Psoas muscle (tissue), 8 donors: ENCODE data around the gene SLCO4A1. TPM values are rescaled to one million over a fixed set of nuclear protein-coding genes. Genes with fewer than 3 reads are reported as not detected.
"Not testable (repeated sequence)": the region's sequence is repeated elsewhere in the genome, so short reads cannot be mapped to it uniquely, and the experiment has no call there.

Experiments used
- ATAC-seq, 4 donors: fragments of 200-7000 bp; cut with Tn5 transposase; one replicate each; pipeline ENCODE4 v1.9.1; 2020; ENCODE audit warnings: moderate library complexity in 3 of 4, mild to moderate bottlenecking in 2 of 4
- DNase-seq, 2 donors: peaks; one replicate each; pipeline ENCODE4 v3.0.0-alpha.2; 2020
- H3K27ac ChIP-seq: fragments of 200-600 bp; one replicate; pipeline ENCODE4 v1.8.0; 2022
- H3K27me3 ChIP-seq, 3 donors: fragments of 200-600 bp in 1 of 3; one replicate each; pipeline versions ENCODE4 v1.6.1 to v1.8.0; 2013 to 2022; ENCODE audit warnings: low read length in 2 of 3, mild to moderate bottlenecking in 2 of 3, moderate library complexity in 1 of 3; ENCODE audit not compliant: insufficient read depth in 3 of 3
- H3K36me3 ChIP-seq, 2 donors: fragments of 200-600 bp in 1 of 2; one replicate each; pipeline versions ENCODE4 v1.6.1 to v1.8.0; 2013 to 2022; ENCODE audit warnings: low read depth in 1 of 2, mild to moderate bottlenecking in 1 of 2, moderate library complexity in 1 of 2; ENCODE audit not compliant: insufficient read depth in 1 of 2
- H3K4me1 ChIP-seq: fragments of 200-600 bp; one replicate; pipeline ENCODE4 v1.8.0; 2022
- H3K4me3 ChIP-seq: fragments of 200-600 bp; one replicate; pipeline ENCODE4 v1.8.0; 2022; ENCODE audit warnings: mild to moderate bottlenecking
- H3K9me3 ChIP-seq: fragments of 200-600 bp; one replicate; pipeline ENCODE4 v1.8.0; 2022
- WGBS, 3 donors: extraction: QIAGEN DNeasy Blood & Tissue Kit; methylation state at CpG; one replicate each; pipeline versions ENCODE4 v1.1.6 to v1.1.7; 2013; 5-methylcytosine and 5-hydroxymethylcytosine counted together
- intact Hi-C, 2 donors: fragments of 100-400 bp; cut with DNase I; formaldehyde crosslinking; loops; one replicate each; pipeline versions ENCODE4 v1.11.0 to v1.14.2; 2022
- polyA plus RNA-seq, 3 donors: library from polyadenylated mRNA; stranded (reverse); fragments of 200-250 nt; gene quantifications; one replicate each; pipeline ENCODE4 v1.2.3, GENCODE V29; 2013
- total RNA-seq, 4 donors: library from RNA; stranded (reverse); fragmentation: NEBNext Ultra II Directional in 2 of 4; extraction: Animal tissue kit (Norgen Biotek cat#: 25700) in 2 of 4; gene quantifications; one replicate each; pipeline versions ENCODE4 v1.2.1 to v1.2.4, GENCODE V29; 2021 to 2023
- TF ChIP-seq, protein P1 (sequence below): fragments of 200-600 bp; IDR thresholded peaks from one replicate; pipeline ENCODE4 v1.8.0; 2022; ENCODE audit warnings: antibody characterized with exemption
- donor health status: healthy with polysubstance abuse.
- donor health status: DM: no; HTN: no; CAD: no; lungs with moderate emphysema.
- donor health status: Bipolar disorder and iron deficiency.
- donor health status: healthy.
- donor health status: DM: yes; HTN: yes; CAD: no.
- donor health status: DM: no; HTN: no; CAD: no.
- donor health status: DM: no; HTN: no; CAD: no.
- donor health status: DM: yes; HTN: yes; CAD: no.

The SLCO4A1 gene
- total and polyA plus RNA-seq, 7 donors: 5.3 to 38.5 (median 9.8) TPM

DNA sequence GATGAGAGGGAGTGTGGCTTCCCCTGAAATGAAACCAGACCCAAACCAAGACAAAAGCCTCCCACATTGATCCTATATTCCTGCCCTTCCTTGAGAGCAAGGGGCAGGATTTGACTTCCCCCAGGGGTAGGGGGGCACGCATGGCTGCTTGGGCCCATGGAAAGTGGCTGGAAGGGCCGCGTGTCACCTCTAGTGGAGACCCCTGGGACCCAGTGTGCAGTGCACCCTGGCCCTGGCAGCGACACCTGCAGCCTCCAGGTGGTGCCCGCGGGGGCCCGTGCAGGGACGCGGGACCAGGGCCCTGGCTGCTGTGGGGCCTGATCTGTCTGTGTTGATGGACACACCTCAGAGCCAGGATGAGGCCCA is 18.0 kb upstream of the SLCO4A1 start:
- Histone ChIP-seq H3K9me3 (no peaks in the 10 kb centered on the region), H3K36me3 (no peaks in the 10 kb centered on the region), H3K27ac (peak overlapping the region; percentile 68), H3K4me1 (peaks cover 24% of the 10 kb centered on the region), H3K27me3 (peaks cover 0 to 5% (median 0%) of the 10 kb centered on the region in 3 donors), H3K4me3 (peak overlapping the region; percentile 2)
- ATAC-seq (peak in 3 of 4 donors; percentile 3 to 21 (median 6)), DNase-seq (peak in 1 of 2 donors; percentile 66)
- 72 to 77% (median 77%) methylated on average over 9 of the region's 9 CpGs for WGBS, 3 donors
- TF ChIP-seq, protein P1, sequence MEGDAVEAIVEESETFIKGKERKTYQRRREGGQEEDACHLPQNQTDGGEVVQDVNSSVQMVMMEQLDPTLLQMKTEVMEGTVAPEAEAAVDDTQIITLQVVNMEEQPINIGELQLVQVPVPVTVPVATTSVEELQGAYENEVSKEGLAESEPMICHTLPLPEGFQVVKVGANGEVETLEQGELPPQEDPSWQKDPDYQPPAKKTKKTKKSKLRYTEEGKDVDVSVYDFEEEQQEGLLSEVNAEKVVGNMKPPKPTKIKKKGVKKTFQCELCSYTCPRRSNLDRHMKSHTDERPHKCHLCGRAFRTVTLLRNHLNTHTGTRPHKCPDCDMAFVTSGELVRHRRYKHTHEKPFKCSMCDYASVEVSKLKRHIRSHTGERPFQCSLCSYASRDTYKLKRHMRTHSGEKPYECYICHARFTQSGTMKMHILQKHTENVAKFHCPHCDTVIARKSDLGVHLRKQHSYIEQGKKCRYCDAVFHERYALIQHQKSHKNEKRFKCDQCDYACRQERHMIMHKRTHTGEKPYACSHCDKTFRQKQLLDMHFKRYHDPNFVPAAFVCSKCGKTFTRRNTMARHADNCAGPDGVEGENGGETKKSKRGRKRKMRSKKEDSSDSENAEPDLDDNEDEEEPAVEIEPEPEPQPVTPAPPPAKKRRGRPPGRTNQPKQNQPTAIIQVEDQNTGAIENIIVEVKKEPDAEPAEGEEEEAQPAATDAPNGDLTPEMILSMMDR: no peak
- intact Hi-C loops: no loop called here

DNA sequence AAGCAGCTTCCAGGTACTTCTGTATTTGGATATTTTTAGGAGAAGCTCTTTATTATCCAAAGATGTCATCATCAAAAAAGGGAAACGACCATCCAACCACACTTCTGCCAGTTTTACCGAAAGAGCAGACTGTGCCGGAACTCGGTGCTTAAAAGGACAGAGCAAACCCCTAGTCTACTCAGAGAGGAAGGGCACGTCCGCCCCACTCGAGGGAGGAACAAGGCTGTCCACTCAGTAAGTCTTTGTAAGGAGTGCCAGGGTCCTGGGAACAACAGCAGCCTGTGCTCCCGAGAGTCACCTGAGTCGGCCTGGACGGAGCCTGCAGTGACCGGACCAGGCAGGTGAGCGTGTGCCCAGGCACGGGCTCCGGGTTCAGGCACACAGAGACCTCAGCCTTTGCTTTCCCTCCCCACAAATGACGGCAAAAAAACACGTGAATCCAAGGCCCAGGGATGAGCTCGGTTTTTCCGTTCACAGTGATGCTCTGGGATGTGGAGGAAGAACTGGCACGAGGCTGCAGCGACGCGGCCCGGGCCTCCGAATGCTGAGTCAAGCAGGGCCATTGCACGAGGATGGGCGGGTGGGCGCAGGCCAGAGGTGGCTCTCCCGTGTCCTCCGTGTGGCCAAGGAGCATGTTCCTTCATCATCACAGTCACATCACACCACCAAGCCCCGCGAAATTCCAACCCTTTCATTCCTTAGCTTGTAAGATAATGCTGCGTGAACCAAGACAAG is 17.4 kb upstream of the SLCO4A1 start:
- DNase-seq: peak in 1 of 2 donors; percentile 66
- 77 to 85% (median 80%) methylated on average over 32 of the region's 32 CpGs for WGBS, 3 donors
- Histone ChIP-seq H3K4me3 (no peak overlapping the region), H3K9me3 (no peaks in the 10 kb centered on the region), H3K36me3 (no peaks in the 10 kb centered on the region), H3K27me3 (peaks cover 0 to 5% (median 0%) of the 10 kb centered on the region in 3 donors), H3K27ac (peak overlapping the region; percentile 68), H3K4me1 (peaks cover 24% of the 10 kb centered on the region)
- peak in 1 of 4 donors; percentile 3 for ATAC-seq
- TF ChIP-seq, protein P1: no peak
- intact Hi-C loops: no loop called here

DNA sequence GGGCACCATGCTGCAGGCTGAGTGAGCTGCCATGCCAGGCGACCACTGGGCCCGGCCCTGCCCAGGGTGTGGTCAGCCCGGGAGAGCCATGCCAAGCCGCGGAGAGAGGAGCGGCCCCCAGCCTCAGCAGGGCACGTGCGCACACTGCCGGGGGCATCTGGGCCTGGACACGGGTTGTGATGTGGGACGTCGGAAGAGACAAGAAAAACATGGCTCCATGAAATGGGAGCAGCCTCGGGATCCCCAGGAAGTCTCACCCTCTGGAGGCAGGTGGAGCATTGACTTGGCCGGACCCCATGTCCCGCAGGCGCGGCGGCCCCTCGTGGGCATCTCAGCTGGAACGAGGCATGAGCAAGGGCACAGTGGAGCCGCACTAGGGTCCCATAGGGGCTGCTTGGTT is 16.8 kb upstream of the SLCO4A1 start:
- intact Hi-C loops: no loop called here
- no peak overlapping the region for H3K4me3 ChIP-seq
- ATAC-seq (no peak), DNase-seq (peak in 1 of 2 donors; percentile 49)
- H3K4me1 ChIP-seq: peaks cover 24% of the 10 kb centered on the region
- TF ChIP-seq, protein P1: no peak
- 83 to 89% (median 83%) methylated on average over 21 of the region's 21 CpGs for WGBS, 3 donors
- H3K36me3 ChIP-seq: no peaks in the 10 kb centered on the region
- peaks cover 0 to 5% (median 4%) of the 10 kb centered on the region in 3 donors for H3K27me3 ChIP-seq
- H3K9me3 ChIP-seq: no peaks in the 10 kb centered on the region
- H3K27ac ChIP-seq: no peak overlapping the region

DNA sequence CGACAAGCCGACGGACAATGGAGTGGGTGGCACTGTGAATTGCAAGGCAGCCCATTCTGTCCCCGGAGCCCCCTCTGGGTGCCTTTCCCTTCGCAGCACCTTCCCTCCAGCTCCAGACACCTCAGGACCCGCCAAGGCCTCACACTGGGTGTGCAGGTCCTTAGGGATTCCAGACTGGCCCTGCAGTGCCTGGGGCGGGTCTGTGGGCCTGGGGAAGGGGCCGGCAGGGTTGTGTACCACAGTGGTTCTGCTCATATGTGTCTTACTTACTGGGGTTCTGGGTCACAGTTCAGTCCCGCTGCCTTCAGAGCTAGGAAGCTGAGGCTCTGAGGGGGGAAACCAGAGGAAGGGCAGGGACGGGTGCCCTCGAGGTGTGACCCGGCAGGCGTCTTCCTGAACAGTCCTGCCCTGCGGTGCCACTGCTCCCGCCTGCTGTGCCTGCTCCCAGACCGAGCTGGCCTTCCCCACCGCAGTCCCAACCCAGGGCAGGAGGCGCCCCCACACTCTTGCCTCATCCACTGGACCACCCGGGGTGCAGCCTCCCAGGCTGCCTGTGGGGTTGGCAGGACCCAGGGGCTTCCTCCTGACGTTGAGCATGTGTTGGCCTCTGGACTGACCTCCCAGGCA is 16.3 kb upstream of the SLCO4A1 start:
- H3K4me3 ChIP-seq: no peak overlapping the region
- H3K27me3 ChIP-seq: peaks cover 0 to 9% (median 5%) of the 10 kb centered on the region in 3 donors
- ATAC-seq: no peak
- DNase-seq: peak in 1 of 2 donors; percentile 44
- no peaks in the 10 kb centered on the region for H3K36me3 ChIP-seq
- no peaks in the 10 kb centered on the region for H3K9me3 ChIP-seq
- no peak overlapping the region for H3K27ac ChIP-seq
- H3K4me1 ChIP-seq: peaks cover 24% of the 10 kb centered on the region
- TF ChIP-seq, protein P1: no peak
- 82 to 86% (median 84%) methylated on average over 17 to 20 of the region's 20 CpGs for WGBS, 3 donors
- intact Hi-C loops: no loop called here

DNA sequence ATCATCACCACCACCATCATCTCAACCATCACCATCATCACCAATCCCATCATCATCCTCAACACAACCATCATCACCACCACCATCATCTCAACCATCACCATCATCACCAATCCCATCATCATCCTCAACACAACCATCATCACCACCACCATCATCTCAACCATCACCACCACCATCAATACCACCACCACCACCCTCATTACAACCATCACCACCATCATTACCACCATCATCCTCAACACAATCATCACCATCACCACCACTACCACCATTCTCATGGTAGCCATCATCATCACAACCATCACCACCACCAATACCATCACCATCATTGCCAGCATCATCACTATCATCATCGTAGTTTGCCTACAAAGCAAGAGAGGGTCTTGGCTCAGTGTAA is 14.9 kb upstream of the SLCO4A1 start:
- H3K27ac ChIP-seq, H3K4me3 ChIP-seq, intact Hi-C loops, H3K9me3 ChIP-seq, H3K36me3 ChIP-seq, ATAC-seq, DNase-seq: not testable (repeated sequence)
- Histone ChIP-seq H3K4me1 (peaks cover 24% of the 10 kb centered on the region), H3K27me3 (peaks cover 0 to 17% (median 0%) of the 10 kb centered on the region in 3 donors)
- WGBS, 3 donors: 96 to 97% (median 96%) methylated on average over 1 of the region's 1 CpG
